ENCODE measurements around the gene TENM3.
"Not testable (repeated sequence)": the region's sequence is repeated elsewhere in the genome, so short reads cannot be mapped to it uniquely, and the experiment has no call there.

The TENM3 gene

DNA sequence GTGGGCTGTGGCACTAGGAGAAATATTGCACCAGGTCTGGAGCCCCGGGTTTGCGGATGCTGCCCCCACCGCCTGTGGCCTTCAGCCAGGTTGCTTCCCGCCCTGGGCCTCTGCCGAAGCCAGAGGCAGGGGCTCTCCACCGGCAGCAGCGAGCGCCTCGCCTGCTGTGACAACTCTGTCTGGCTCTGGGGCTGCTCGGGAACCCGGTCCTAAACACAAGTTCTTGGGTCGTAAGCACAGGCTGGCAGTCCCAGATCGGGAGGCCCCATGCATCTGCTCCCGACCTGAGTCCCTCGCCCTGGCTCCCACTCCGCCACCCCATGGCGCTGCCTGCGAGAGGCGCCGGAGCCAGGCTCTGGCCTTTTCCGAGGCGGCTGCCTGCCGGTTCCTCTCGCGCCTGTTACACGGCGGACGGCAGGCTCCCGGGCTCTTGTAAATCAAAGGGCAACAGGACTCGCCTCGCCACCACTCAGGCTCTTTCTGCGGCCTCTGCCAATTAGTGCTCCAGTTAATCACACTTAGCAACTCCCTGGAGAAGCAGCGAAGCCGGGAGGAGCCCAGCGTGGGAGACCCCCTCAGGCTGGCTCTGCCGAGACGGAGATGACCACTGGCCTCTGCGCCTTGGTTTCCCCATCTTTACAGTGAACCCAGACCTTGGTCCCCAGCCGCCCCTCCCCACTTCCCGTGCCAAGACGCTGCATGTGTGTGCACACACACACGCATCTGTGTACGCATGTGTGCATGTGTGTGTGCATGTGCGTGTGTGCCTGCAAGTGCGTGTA, 564.8 kb downstream of the TENM3 start:
- no peak for DNase-seq
- Mint-ChIP-seq H3K9me3 (peaks cover 0 to 2% of the 10 kb centered on the region in 2 donors), H3K27ac (no peak overlapping the region)

DNA sequence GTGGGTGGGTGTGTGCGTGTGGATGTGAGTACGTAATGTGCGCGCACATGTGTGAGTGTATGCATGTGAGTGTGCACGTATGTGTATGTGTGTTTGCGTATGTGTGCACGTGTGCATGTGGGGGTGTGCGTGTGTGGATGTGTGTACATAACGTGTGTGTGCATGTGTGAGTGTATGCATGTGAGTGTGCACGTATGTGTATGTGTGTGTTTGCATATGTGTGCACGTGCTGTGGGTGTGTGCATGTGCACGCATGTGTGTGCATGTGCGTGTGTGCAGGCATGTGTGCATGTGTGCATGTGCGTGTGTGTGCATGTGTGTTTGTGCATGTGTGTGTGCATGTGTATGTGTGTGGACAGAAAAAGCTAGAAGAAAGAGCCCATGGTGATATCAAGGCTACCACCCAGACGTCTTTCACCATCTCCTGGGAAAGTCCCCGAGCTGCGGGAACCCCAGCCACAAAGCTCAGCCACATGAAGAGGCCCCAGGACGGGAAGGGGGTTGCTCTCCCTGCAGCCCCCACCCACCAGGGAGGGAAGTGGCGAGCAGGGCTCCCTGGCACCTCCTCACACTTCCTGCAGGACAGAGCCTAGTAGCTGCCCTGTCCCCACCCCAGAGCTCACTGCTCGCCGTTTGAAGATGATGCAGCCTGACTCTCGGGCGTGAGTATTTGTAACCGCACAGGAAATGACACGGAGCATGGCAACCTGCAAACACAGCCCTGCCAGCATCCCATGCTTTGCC, 565.6 kb downstream of the TENM3 start:
- peak overlapping the region; percentile 64 to 67 for H3K4me3 Mint-ChIP-seq
- H3K9me3 Mint-ChIP-seq: peaks cover 0 to 6% of the 10 kb centered on the region in 2 donors
- H3K36me3 Mint-ChIP-seq (ENCODE audit: insufficient read depth): no peaks in the 10 kb centered on the region
- peak; percentile 81 for ATAC-seq (replicated peaks)
- peak; percentile 57 to 65 (median 63) for DNase-seq
- H3K27ac Mint-ChIP-seq: no peak overlapping the region
- peaks cover 27 to 28% of the 10 kb centered on the region in 2 donors for H3K4me1 Mint-ChIP-seq (ENCODE audit: low read depth in 2 of 2)
- H3K27me3 Mint-ChIP-seq: no peaks in the 10 kb centered on the region

More for the DNA sequence above, 564.8 kb downstream of the TENM3 start:
- Mint-ChIP-seq H3K36me3 (ENCODE audit: insufficient read depth) (no peaks in the 10 kb centered on the region), H3K27me3 (no peaks in the 10 kb centered on the region), H3K4me3 (no peak overlapping the region), H3K4me1 (ENCODE audit: low read depth in 2 of 2) (peaks cover 21 to 22% of the 10 kb centered on the region in 2 donors)
- ATAC-seq (replicated peaks): no peak

DNA sequence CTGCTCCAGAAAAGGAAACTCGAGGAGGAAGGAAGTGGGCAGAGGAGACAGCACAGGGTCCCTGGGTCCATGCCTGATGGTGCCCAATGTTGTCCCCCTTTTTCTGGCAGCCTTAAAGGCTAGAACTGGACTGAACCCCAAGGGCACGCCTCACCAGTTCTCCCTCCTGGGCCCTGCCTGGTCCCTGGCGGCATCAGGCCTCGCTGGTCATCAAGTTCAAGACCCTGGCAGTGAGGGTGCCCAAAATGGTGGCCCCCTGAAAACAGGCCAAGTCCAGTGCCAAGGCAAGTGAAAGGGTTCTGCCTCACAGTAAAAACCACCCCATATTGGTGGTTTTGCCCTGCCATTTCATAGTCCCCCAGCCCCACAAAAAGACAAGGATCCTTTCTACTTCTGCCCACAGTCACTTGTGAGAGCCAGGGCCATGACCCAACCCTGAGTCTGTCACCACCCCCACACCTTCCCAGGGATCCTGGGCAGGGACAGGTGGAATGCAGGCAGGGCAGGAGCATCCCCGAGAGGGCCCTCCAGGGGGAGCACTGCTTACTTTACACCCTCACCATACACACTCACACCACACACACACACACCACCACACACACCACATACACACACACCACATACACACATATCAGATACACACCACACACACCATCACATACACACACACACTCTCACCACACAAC, 566.4 kb downstream of the TENM3 start:
- DNase-seq (peak in 1 of 3 experiments; percentile 4), ATAC-seq (replicated peaks) (peak; percentile 3)
- Mint-ChIP-seq H3K36me3 (ENCODE audit: insufficient read depth) (no peaks in the 10 kb centered on the region), H3K4me1 (ENCODE audit: low read depth in 2 of 2) (peaks cover 27 to 28% of the 10 kb centered on the region in 2 donors), H3K9me3 (peaks cover 0 to 6% of the 10 kb centered on the region in 2 donors), H3K27ac (no peak overlapping the region), H3K4me3 (peak overlapping the region; percentile 64 to 67), H3K27me3 (no peaks in the 10 kb centered on the region)

GRCh38 chr4:182810103-182810615, 567.0 kb downstream of the TENM3 start:
- Mint-ChIP-seq H3K27ac (no peak overlapping the region), H3K9me3 (peaks cover 0 to 6% of the 10 kb centered on the region in 2 donors), H3K4me3 (no peak overlapping the region), H3K27me3 (no peaks in the 10 kb centered on the region), H3K36me3 (ENCODE audit: insufficient read depth) (no peaks in the 10 kb centered on the region), H3K4me1 (ENCODE audit: low read depth in 2 of 2) (peaks cover 27 to 28% of the 10 kb centered on the region in 2 donors)
- DNase-seq (no peak), ATAC-seq (replicated peaks) (no peak)

GRCh38 chr4:182812916-182813315, 569.7 kb downstream of the TENM3 start:
- peaks cover 22 to 23% of the 10 kb centered on the region in 2 donors for H3K4me1 Mint-ChIP-seq (ENCODE audit: low read depth in 2 of 2)
- H3K9me3 Mint-ChIP-seq: peaks cover 0 to 6% of the 10 kb centered on the region in 2 donors
- ATAC-seq (replicated peaks) (no peak), DNase-seq (no peak)
- H3K4me3 Mint-ChIP-seq: no peak overlapping the region
- H3K27ac Mint-ChIP-seq: peak overlapping the region; percentile 67 to 85
- no peaks in the 10 kb centered on the region for H3K36me3 Mint-ChIP-seq (ENCODE audit: insufficient read depth)
- H3K27me3 Mint-ChIP-seq: no peaks in the 10 kb centered on the region

GRCh38 chr4:182814065-182814464, 570.9 kb downstream of the TENM3 start:
- H3K36me3 Mint-ChIP-seq (ENCODE audit: insufficient read depth); DNase-seq; H3K4me3 Mint-ChIP-seq; H3K27me3 Mint-ChIP-seq; H3K9me3 Mint-ChIP-seq; H3K27ac Mint-ChIP-seq; ATAC-seq (replicated peaks): not testable (repeated sequence)
- H3K4me1 Mint-ChIP-seq (ENCODE audit: low read depth in 2 of 2): peaks cover 15 to 16% of the 10 kb centered on the region in 2 donors

DNA sequence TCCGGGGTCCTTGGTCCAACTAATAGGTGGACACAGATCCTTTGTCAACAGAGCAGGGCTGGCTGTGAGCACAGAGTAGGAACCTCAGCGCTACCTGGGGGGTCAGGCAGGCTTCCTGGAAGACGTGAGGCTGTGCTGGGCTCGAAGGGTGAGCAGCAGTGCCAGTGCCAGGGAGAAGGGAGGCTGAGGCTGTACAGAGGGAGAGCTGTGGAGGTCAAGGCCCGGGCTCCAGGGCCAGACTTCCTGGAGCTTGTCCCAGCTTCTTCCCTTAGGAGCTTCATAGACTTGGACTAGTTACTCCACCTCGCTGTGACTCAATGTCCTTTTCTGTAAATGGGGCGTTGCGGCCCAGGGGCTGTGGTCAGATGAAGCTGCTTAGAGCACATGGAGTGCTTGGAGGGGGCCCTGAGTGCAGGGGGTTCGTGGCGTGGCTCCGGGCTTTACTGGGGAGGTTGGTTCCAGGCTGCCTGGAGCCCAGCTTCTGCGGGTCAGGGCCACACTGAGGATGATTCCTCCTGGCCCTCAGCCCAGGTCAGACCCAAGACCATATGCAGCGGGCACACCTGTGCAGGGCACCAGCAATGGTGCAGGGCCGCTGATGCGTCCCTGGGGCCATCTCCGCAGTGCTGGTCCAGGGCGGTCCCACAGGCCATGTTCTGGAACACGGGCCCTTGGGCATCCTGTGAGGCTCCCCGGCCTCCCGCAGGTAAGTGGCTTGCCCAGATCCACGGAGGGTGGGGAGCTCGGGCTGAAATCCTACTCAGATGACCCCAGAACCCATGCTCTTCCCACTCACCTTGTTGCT, 575.9 kb downstream of the TENM3 start:
- ATAC-seq (replicated peaks): no peak
- no peak overlapping the region for H3K27ac Mint-ChIP-seq

DNA sequence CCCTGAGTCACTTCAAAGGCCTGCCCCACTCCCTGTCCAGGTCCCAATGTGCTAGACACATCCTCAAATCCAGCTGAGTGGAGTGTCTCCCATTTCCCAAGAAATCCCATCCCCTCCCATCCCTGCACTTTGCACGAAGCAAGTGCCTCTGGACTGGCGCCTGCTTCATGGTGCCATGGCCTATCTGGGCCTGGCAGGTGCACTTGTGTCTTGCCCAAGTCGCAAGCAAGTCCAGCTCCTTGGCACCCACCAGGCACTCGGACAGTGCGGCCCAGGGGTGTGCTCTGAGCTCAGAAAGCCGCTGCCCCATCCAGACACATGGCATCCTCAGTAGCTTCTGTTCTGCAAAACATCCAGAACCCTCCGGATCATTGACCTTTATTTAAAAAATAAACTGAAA, 576.5 kb downstream of the TENM3 start:
- no peak for ATAC-seq (replicated peaks)
- Mint-ChIP-seq H3K9me3 (no peaks in the 10 kb centered on the region), H3K27me3 (no peaks in the 10 kb centered on the region), H3K4me1 (ENCODE audit: low read depth in 2 of 2) (peaks cover 0 to 4% of the 10 kb centered on the region in 2 donors), H3K4me3 (no peak overlapping the region), H3K27ac (no peak overlapping the region), H3K36me3 (ENCODE audit: insufficient read depth) (peaks cover 2% of the 10 kb centered on the region)
- DNase-seq: no peak

More for the DNA sequence above, 575.9 kb downstream of the TENM3 start:
- no peak for DNase-seq
- no peak overlapping the region for H3K4me3 Mint-ChIP-seq
- H3K9me3 Mint-ChIP-seq: no peaks in the 10 kb centered on the region
- H3K4me1 Mint-ChIP-seq (ENCODE audit: low read depth in 2 of 2): peaks cover 0 to 2% of the 10 kb centered on the region in 2 donors
- H3K36me3 Mint-ChIP-seq (ENCODE audit: insufficient read depth): peaks cover 2% of the 10 kb centered on the region
- H3K27me3 Mint-ChIP-seq: no peaks in the 10 kb centered on the region

- H3K4me3 Mint-ChIP-seq: no peak overlapping the region
Measured at GRCh38 chr4:182822554-182822953, 579.4 kb downstream of the TENM3 start.

DNA sequence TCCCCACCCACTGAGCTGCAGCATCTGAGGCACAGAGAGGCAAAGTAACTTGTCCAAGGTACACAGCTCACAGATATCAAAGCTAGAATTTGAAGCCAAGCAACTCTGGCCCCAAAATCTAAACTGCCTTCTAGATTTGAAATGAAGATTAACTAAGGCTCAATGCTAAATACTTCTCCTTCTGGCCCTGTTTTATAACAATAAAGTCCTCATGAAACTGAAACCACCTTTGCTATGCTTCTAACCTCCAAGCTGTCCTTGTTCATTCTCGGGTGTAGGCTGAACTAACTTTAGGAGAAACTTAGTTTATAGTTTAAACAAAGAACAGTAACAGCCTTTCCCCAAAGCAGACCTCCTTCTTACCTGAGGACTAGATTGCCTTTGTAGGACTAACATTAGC, 580.4 kb downstream of the TENM3 start:
- peaks cover 0 to 4% of the 10 kb centered on the region in 2 donors for H3K4me1 Mint-ChIP-seq (ENCODE audit: low read depth in 2 of 2)
- H3K9me3 Mint-ChIP-seq: no peaks in the 10 kb centered on the region
- peaks cover 3 to 36% of the 10 kb centered on the region in 2 donors for H3K27me3 Mint-ChIP-seq
- no peak overlapping the region for H3K4me3 Mint-ChIP-seq
- H3K36me3 Mint-ChIP-seq (ENCODE audit: insufficient read depth): peaks cover 2% of the 10 kb centered on the region
- no peak for DNase-seq
- no peak overlapping the region for H3K27ac Mint-ChIP-seq
- no peak for ATAC-seq (replicated peaks)

More at GRCh38 chr4:182822554-182822953, 579.4 kb downstream of the TENM3 start:
- ATAC-seq (replicated peaks) (no peak), DNase-seq (no peak)
- Mint-ChIP-seq H3K27ac (no peak overlapping the region), H3K36me3 (ENCODE audit: insufficient read depth) (peaks cover 2% of the 10 kb centered on the region), H3K27me3 (peaks cover 0 to 26% of the 10 kb centered on the region in 2 donors), H3K9me3 (no peaks in the 10 kb centered on the region), H3K4me1 (ENCODE audit: low read depth in 2 of 2) (peaks cover 0 to 4% of the 10 kb centered on the region in 2 donors)

- Mint-ChIP-seq H3K4me1 (ENCODE audit: low read depth in 2 of 2) (peaks cover 0 to 4% of the 10 kb centered on the region in 2 donors), H3K9me3 (no peaks in the 10 kb centered on the region), H3K4me3 (no peak overlapping the region), H3K36me3 (ENCODE audit: insufficient read depth) (peaks cover 2% of the 10 kb centered on the region), H3K27ac (no peak overlapping the region), H3K27me3 (peaks cover 14 to 50% of the 10 kb centered on the region in 2 donors)
- no peak for ATAC-seq (replicated peaks)
- no peak for DNase-seq
Measured at GRCh38 chr4:182825003-182825402, 581.8 kb downstream of the TENM3 start.

GRCh38 chr4:182825786-182826185, 582.6 kb downstream of the TENM3 start:
- Mint-ChIP-seq H3K4me1 (ENCODE audit: low read depth in 2 of 2) (peaks cover 0 to 4% of the 10 kb centered on the region in 2 donors), H3K27ac (no peak overlapping the region), H3K36me3 (ENCODE audit: insufficient read depth) (peaks cover under 1% of the 10 kb centered on the region), H3K4me3 (no peak overlapping the region), H3K27me3 (peaks cover 14 to 58% of the 10 kb centered on the region in 2 donors), H3K9me3 (no peaks in the 10 kb centered on the region)
- no peak for ATAC-seq (replicated peaks)
- DNase-seq: no peak
